ENCODE measurements around the gene SV2A. TPM values are rescaled to one million over a fixed set of nuclear protein-coding genes. Genes with fewer than 3 reads are reported as not detected.

The SV2A gene
- total RNA-seq, 1 experiment from 2014 or later: 4.7 TPM

GRCh38 chr1:149965440-149965839, 47.8 kb upstream of the SV2A start:
- Histone ChIP-seq H3K4me1 (no peaks in the 10 kb centered on the region), H3K9me3 (no peaks in the 10 kb centered on the region), H3K27me3 (replicated peaks; ENCODE audit: control insufficient read depth, insufficient read depth, low read length) (no peaks in the 10 kb centered on the region), H3K4me3 (ENCODE audit: low read depth, low read length) (no peak overlapping the region), H3K36me3 (ENCODE audit: control insufficient read depth, insufficient read depth, low read length) (peaks cover 5% of the 10 kb centered on the region; the same call in 1 of the 2 replicates)
- no TSS peak for BruUV-seq (replicated peaks)
- ChIA-PET POLR2A (no interaction called here), CTCF (no interaction called here)
- intact Hi-C loops (cut with micrococcal nuclease; ENCODE audit: unreplicated experiment): no loop called here
- no peak for TF ChIP-seq CTCF (IDR thresholded peaks at IDR 0.05; ENCODE audit: insufficient read depth in 1 of 2, low read depth in 1 of 2, low read length in 1 of 2, severe bottlenecking in 1 of 2, unreplicated experiment in 1 of 2)
- no peaks in the 10 kb centered on the region for H3K27me3 Mint-ChIP-seq (ENCODE audit: insufficient read depth, unreplicated experiment)
- H3K27ac Mint-ChIP-seq (ENCODE audit: unreplicated experiment): no peak overlapping the region
- H3K9me3 Mint-ChIP-seq (ENCODE audit: unreplicated experiment): no peaks in the 10 kb centered on the region
- H3K36me3 Mint-ChIP-seq (ENCODE audit: insufficient read depth, unreplicated experiment): peaks cover 46% of the 10 kb centered on the region
- DNase-seq: no peak
- no peaks in the 10 kb centered on the region for H3K4me1 Mint-ChIP-seq (ENCODE audit: low read depth, unreplicated experiment)
- H3K4me3 Mint-ChIP-seq (ENCODE audit: unreplicated experiment): no peak overlapping the region

- Mint-ChIP-seq H3K36me3 (ENCODE audit: insufficient read depth, unreplicated experiment) (peaks cover 67% of the 10 kb centered on the region), H3K4me1 (ENCODE audit: low read depth, unreplicated experiment) (no peaks in the 10 kb centered on the region), H3K9me3 (ENCODE audit: unreplicated experiment) (no peaks in the 10 kb centered on the region), H3K27ac (ENCODE audit: unreplicated experiment) (no peak overlapping the region), H3K27me3 (ENCODE audit: insufficient read depth, unreplicated experiment) (no peaks in the 10 kb centered on the region), H3K4me3 (ENCODE audit: unreplicated experiment) (no peak overlapping the region)
- BruUV-seq (replicated peaks): no TSS peak
- ChIA-PET POLR2A (interaction anchor here (0.5 kb wide), 1 partner anchor 566 kb away, joined by 5 read pairs; no protein-coding TSS in a partner anchor), CTCF (no interaction called here)
- Histone ChIP-seq H3K27me3 (replicated peaks; ENCODE audit: control insufficient read depth, insufficient read depth, low read length) (no peaks in the 10 kb centered on the region), H3K9me3 (no peaks in the 10 kb centered on the region), H3K4me3 (ENCODE audit: low read depth, low read length) (no peak overlapping the region), H3K36me3 (ENCODE audit: control insufficient read depth, insufficient read depth, low read length) (peaks cover 8% of the 10 kb centered on the region; the same call in 1 of the 2 replicates), H3K4me1 (no peaks in the 10 kb centered on the region)
- TF ChIP-seq CTCF (IDR thresholded peaks at IDR 0.05; ENCODE audit: insufficient read depth in 1 of 2, low read depth in 1 of 2, low read length in 1 of 2, severe bottlenecking in 1 of 2, unreplicated experiment in 1 of 2): no peak
- DNase-seq: no peak
- intact Hi-C loops (cut with micrococcal nuclease; ENCODE audit: unreplicated experiment): no loop called here
Measured at GRCh38 chr1:149963358-149963757, 45.7 kb upstream of the SV2A start.

GRCh38 chr1:149962736-149963135, 45.1 kb upstream of the SV2A start:
- intact Hi-C loops (cut with micrococcal nuclease; ENCODE audit: unreplicated experiment): loop anchor here (1.0 kb wide), 3 partner anchors 88 to 225 kb away; no protein-coding TSS in a partner anchor
- Mint-ChIP-seq H3K27me3 (ENCODE audit: insufficient read depth, unreplicated experiment) (no peaks in the 10 kb centered on the region), H3K4me3 (ENCODE audit: unreplicated experiment) (no peak overlapping the region), H3K4me1 (ENCODE audit: low read depth, unreplicated experiment) (no peaks in the 10 kb centered on the region), H3K36me3 (ENCODE audit: insufficient read depth, unreplicated experiment) (peaks cover 73% of the 10 kb centered on the region), H3K9me3 (ENCODE audit: unreplicated experiment) (no peaks in the 10 kb centered on the region), H3K27ac (ENCODE audit: unreplicated experiment) (no peak overlapping the region)
- Histone ChIP-seq H3K27me3 (replicated peaks; ENCODE audit: control insufficient read depth, insufficient read depth, low read length) (no peaks in the 10 kb centered on the region), H3K36me3 (ENCODE audit: control insufficient read depth, insufficient read depth, low read length) (peaks cover 8% of the 10 kb centered on the region; the same call in 1 of the 2 replicates), H3K9me3 (no peaks in the 10 kb centered on the region), H3K4me1 (no peaks in the 10 kb centered on the region), H3K4me3 (ENCODE audit: low read depth, low read length) (no peak overlapping the region)
- ChIA-PET CTCF (interaction anchor here (0.7 to 2.3 kb wide), 4 partner anchors 50 to 224 kb away, joined by 3 to 13 read pairs (median 8); no protein-coding TSS in a partner anchor), POLR2A (interaction anchor here (0.5 kb wide), 1 partner anchor 566 kb away, joined by 5 read pairs; no protein-coding TSS in a partner anchor)
- TF ChIP-seq CTCF (IDR thresholded peaks at IDR 0.05; ENCODE audit: insufficient read depth in 1 of 2, low read depth in 1 of 2, low read length in 1 of 2, severe bottlenecking in 1 of 2, unreplicated experiment in 1 of 2): no peak
- BruUV-seq (replicated peaks): no TSS peak
- DNase-seq: no peak
